ENCODE measurements around the gene ZNRF1.
"Not testable (repeated sequence)": the region's sequence is repeated elsewhere in the genome, so short reads cannot be mapped to it uniquely, and the experiment has no call there.

The ZNRF1 gene

DNA sequence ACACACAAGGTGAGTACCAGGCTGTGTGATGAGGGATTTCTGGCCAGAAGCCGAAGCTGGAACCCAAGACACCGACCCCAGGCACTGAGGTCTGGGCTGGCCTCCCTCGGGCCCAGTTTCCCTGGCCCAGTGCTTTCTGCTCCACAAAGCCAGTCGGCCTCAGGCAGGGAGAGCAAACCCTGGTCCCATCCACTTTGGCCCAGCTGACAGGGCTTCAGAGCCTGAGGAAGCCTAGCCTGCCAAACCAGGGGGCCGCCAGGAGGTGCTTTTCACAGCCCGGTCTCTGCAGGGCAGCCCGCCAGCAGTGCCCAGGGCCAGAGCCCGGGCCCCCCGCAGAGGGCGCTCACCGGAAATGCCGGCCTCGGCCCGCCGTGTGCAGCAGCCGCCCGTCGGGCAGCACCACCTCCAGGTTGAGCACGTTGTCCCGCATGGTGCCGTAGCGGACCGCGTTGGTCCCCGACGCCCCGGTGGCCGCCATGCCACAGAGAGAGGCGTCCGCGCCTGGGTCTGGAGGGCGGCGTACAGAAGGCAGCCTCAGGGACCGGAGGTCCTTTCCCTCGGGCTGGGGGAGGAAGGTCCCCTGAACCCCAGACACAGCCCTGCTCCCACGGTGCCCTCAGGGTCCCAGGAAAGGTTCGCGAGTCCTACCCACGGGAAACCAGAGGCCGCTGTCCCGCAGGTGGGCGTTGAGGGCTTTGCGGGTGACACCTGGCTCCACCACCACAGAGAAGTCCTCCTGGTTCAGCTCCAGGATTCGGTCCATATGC lies 115.5 kb downstream of the ZNRF1 start:
- no peak for DNase-seq (ENCODE audit: low read depth)

DNA sequence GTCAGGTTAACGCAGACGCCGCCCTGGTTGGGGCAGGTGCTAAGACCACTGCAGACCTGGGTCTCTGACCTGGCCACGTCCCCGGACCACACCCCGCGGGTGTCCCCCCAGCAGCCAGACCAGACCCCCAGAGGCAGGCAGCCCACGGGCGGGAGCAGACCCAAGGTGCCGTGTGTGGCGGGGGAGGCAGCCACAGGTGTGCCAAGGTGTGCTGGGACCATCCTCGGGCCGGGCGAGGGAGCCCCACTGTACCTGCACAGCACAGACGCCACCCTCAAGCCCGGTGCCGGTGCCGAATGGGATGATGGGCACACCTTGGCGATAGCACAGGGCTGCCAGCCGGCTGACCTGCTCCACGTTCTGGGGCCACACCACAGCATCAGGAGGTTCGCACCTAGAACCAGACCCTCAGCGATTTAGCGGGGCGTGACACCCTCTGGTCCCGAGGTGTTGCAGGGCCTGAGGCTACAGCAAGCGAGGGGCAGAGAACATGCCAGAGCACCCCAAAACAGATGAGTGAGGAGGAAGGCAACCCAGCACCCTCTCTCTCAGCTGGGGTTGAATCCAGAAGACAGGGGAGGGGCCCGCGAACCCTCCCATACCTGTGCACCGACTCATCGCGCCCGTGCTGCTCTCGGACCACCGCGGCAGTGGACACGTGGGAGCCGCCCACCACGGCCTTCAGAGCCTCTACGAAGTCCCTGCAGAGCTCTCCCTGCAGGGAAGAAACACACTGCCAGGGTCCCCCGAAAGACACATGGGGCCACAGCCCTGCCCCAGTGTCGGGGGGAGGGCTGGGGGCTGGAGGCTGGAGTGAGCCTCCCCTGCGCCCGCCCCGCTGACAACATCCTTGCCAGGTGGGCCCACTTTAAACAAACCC lies 116.4 kb downstream of the ZNRF1 start:
- DNase-seq (ENCODE audit: low read depth) = no peak

DNA sequence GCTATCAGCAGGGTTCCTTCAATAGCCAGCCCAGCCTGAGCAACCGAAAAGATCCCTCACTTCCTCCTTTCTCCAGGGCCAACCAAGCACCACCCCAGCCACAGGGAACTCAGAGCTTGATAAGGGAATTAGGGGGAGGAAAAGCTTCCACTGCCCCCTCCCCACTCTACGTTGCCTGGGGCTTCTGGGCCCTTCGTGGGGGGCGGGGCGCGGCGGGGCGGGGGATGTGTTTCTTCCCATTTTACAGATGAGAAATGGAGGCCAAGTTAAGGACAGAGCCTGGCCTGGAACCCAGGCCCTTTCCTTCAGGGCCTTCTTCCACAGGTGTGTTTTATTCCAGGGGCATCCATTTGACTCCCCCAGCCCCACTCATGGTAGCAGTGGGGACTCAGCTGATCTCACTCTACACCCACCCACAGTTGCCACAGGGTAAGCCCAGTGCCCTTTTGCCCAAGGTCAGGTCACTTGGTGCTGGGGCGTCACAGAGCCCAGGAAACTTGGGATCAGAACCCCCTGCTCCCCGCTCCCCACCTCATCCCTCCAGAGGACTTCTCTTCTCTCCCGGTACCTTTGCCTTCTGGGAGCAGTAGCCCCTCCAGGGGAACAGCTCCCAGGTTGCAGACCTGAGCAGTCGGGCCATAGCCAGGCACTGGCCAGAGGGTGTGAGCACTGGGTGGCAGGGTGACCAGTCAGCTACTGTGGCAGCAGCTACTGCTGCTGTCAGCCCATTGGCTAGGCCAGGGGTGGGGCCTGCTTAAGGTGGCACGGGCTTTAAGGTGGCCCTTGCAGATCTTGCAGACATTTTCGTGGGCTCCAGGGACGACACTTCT lies 117.5 kb downstream of the ZNRF1 start, which contains the start of gene LDHD:
Gene LDHD (minus strand): TSS at position 700 of the 830 bp plus-strand sequence. CDS start 60 bp downstream, at position 640.
- DNase-seq (ENCODE audit: low read depth) = no peak

DNA sequence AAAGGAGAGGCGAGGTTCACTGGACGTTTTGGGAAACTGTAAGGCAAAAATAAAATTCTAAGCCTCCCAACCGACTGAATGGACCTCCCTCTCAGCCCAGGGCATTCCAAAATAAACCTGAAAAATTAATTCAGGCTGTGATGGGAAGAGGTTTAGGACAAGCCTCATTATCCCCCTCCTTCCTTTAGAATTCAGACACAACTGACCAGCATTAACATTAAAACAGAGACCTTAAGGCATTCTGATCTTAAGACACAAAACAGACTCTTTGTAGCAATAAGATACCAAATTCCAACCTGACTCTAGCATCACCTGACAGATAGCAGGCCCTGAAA lies 118.1 kb downstream of the ZNRF1 start:
- DNase-seq (ENCODE audit: low read depth) = no peak

GRCh38 chr16:75118943-75119539 lies 120.2 kb downstream of the ZNRF1 start:
- DNase-seq (ENCODE audit: low read depth) = no peak

DNA sequence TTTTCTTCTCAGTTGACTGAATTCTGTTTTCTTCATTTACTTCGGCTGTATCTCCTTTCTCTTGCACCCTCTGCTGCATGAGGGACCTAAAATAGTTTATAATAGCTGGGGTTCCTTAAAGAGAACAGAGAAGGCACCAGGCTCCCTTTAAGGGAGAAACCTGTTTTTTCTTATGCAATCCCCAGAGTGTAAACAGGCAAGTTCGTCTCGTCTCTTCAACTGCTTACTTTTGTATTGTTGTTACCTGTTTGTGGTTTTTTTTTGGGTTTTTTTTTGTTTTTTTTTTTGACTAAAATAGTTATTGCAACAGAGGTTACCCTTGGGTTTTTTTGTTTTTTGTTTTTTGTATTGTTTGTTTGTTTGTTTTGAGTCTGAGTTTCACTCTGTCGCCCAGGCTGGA lies 121.4 kb downstream of the ZNRF1 start:
- no peak for DNase-seq (ENCODE audit: low read depth)

DNA sequence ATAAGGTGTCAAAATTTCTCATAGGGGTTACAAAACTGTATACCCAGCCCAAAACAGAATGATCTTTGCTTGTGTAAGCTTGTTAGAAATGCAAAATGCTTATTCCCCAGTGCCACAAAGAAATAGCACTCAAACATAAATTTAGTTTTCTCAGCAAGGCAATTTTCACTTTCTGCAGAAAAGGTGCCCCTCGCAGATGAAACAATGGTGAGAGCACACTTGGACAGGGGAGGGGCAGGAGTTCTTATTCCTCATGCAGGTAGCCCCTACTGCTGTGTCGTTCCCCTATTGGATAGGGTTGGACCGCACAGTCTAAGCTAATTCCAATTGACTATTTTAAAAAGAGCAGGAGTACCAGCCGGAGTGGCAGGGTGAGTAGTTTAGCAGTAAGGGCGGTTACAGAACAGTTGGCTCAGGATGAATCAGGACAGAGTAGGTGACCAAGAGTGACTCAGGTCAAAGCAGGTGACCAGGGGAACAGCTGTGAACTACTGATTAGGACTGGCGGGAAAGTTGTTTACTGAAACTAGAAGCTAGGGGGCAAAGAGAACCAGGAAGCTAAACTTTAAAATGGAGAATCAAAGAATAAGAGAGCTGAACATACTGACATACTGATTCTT lies 123.2 kb downstream of the ZNRF1 start:
- DNase-seq (ENCODE audit: low read depth) = no peak

DNA sequence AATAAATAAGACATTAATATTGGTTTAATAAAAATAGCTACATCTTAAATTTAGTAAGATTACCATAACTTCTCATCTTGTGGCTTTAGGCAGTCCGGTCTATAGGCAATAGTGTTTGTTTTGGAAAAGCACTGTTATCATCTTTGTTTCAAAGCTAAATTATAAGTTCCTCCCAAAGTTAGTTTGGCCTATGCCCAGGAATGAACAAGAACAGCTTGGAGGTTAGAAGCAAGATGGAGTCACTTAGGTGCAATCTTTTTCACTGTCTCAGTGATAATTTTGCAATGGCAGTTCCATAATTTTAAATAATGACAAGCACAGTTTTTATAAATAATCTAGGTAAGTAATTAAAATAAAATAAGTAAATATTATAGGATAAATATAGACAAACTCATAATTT lies 123.8 kb downstream of the ZNRF1 start:
- DNase-seq (ENCODE audit: low read depth) = no peak

- DNase-seq (ENCODE audit: low read depth) = no peak
These were observed 129.0 kb downstream of the ZNRF1 start for GRCh38 chr16:75127713-75128415.

GRCh38 chr16:75129421-75130149 lies 130.8 kb downstream of the ZNRF1 start:
- not testable (repeated sequence) for DNase-seq (ENCODE audit: low read depth)

DNA sequence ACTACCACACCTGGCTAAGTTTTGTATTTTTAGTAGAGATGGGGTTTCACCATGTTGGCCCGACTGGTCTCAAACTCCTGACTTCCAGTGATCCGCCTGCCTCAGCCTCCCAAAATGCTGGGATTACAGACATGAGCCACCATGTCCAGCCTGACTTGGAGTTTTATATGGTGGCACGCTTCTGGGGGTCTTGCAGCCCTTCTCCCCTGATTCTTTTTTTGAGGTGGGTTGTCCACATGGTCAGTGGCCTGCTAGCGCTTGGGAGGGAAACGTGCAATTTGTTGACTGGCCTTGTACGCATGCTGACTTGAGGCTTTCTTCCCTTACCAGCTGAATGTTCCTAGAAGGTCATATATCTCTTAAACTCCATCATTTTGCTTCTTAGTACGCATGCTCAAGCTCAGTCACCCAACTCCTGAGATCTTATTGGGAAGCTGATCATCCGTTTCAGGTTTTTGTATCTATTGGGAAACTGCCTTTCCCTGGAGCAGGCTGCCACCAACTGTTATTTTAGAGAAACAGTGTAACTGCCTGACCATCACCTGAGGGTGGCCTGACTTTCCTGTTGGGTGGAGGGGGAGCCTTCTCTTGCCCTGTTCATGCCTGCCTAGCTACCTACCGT lies 131.4 kb downstream of the ZNRF1 start:
- no peak for DNase-seq (ENCODE audit: low read depth)

DNA sequence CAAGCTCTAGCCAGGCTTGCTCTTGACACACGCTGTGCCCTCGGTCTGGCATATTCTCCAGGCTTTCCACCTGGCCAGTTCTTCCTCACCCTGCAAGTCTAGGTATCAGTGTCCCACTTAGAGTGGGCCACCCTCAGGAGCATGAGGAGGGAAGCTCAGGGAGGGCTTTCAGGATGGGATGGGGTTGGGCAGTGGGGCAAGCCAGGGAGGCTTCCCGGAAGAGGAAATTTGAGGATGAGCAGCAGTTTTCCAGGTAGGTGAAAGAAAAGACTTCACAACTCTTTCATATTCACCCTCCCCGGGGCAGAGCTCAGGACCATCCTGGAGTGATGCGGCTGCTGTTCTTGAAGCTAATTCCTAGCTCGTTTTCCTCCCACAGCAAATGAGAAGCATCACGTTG lies 132.3 kb downstream of the ZNRF1 start:
- no peak for DNase-seq (ENCODE audit: low read depth)

GRCh38 chr16:75138233-75138632 lies 139.4 kb downstream of the ZNRF1 start:
- DNase-seq (ENCODE audit: low read depth) = no peak

DNA sequence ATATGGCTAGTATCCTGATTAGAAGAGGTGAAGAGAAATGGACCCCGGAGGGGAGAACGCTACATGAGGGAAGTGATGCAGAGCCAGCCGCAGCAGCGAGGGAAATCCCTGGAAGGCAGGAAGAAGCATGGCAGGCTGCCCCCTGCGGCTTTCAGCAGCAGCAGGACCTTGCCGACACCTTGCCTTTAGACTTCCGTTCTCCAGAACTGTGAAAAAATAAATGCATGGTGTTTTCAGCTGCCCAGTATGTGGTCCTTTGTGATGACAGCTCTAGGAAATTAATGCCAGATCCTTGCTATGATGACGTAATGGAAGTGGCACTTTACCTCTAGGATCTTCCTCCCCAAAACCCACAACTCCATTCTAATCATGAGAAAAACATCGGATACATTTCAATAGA lies 139.8 kb downstream of the ZNRF1 start:
- no peak for DNase-seq (ENCODE audit: low read depth)

DNA sequence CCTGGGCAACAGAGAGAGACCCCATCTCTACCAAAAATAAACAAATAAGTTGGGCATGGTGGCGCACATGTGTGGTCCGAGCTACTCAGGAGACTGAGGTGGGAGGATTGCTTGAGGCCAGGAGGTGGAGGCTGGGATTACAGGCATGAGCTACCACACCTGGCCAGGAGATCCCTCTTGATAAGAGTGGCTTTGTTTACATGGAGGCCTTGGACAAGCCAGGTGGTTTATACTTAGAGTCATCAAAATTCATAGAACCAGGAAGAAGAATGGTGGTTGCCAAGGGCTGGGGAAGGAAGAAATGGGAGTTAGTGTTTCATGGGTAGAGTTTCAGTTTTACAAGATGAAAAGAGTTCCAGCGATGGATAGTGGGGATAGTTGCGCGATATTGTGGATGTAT lies 140.7 kb downstream of the ZNRF1 start:
- no peak for DNase-seq (ENCODE audit: low read depth)

DNA sequence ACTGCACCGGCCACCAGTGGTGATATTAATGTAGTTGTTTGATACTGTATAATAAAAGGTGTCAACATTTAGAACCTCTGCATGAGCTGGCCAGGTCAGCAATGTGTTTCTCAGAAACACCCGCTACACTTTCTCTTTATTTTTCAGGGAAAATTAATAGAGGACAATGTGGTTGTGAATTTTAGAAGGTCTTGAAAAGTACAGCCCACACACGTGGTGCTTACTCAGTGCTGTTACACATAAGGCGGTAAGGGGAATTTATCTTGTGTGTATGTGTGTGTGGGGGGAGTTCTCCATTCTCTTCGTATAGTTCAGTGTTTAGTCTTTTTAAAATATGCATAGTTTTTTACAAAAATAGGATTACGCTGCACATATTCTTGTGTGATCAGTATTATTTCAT lies 145.1 kb downstream of the ZNRF1 start:
- no peak for DNase-seq (ENCODE audit: low read depth)

DNA sequence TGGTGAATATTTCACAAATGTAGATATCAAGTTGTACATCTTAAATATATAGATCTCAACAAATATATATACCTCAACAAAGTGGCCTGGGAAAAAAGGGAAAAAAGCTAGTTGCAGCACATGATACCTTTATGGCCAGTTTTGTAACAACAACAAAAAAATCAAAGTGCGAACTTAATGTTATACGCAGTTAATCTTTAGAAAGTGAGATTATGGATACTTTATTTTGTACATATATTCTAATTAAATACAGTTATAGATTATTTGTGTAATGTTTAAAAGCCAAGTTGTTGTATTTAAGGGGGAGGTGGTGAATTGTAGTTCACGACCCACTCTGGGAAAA lies 149.1 kb downstream of the ZNRF1 start:
- no peak for DNase-seq (ENCODE audit: low read depth)

- DNase-seq (ENCODE audit: low read depth) = peak; percentile 95
These were observed 149.7 kb downstream of the ZNRF1 start, which contains the start of gene ZFP1 for GRCh38 chr16:75148311-75149195. Gene ZFP1, plus strand, starts transcription at chr16:75148524. Its CDS starts 4,428 bp downstream, at chr16:75152952.

- no peak for DNase-seq (ENCODE audit: low read depth)
These were observed 153.0 kb downstream of the ZNRF1 start for GRCh38 chr16:75151798-75152197.
